GM19467 (cell line): ENCODE data around the gene GALNT18.
"Not testable (repeated sequence)": the region's sequence is repeated elsewhere in the genome, so short reads cannot be mapped to it uniquely, and the experiment has no call there.

Source experiments
- ATAC-seq: cut with Tn5 transposase; IDR thresholded peaks from one replicate; pipeline ENCODE4 v1.9.1; 2021; ENCODE audit warnings: mild to moderate bottlenecking, moderate library complexity; ENCODE audit not compliant: unreplicated experiment

The GALNT18 gene

GRCh38 chr11:11471201-11471600, 150.6 kb downstream of the GALNT18 start:
- no peak for ATAC-seq

- no peak for ATAC-seq
These were observed 152.9 kb downstream of the GALNT18 start for GRCh38 chr11:11468954-11469353.

GRCh38 chr11:11467312-11467711, 154.5 kb downstream of the GALNT18 start:
- no peak for ATAC-seq

- no peak for ATAC-seq
These were observed 157.2 kb downstream of the GALNT18 start for GRCh38 chr11:11464555-11464954.

- ATAC-seq, result no peak
These were observed 158.4 kb downstream of the GALNT18 start for GRCh38 chr11:11463405-11463804.

- ATAC-seq, result no peak
These were observed 160.3 kb downstream of the GALNT18 start for GRCh38 chr11:11461473-11461872.

GRCh38 chr11:11459578-11459977, 162.2 kb downstream of the GALNT18 start:
- ATAC-seq, result no peak

- ATAC-seq, result no peak
These were observed 163.3 kb downstream of the GALNT18 start for GRCh38 chr11:11458485-11458884.

- ATAC-seq, result no peak
These were observed 163.8 kb downstream of the GALNT18 start for GRCh38 chr11:11458001-11458400.

- ATAC-seq, result no peak
These were observed 164.9 kb downstream of the GALNT18 start for GRCh38 chr11:11456866-11457265.

- ATAC-seq, result no peak
These were observed 167.1 kb downstream of the GALNT18 start for GRCh38 chr11:11454671-11455223.

- ATAC-seq, result peak; percentile 95
These were observed 170.3 kb downstream of the GALNT18 start for GRCh38 chr11:11451501-11452005.

- no peak for ATAC-seq
These were observed 171.0 kb downstream of the GALNT18 start for GRCh38 chr11:11450744-11451362.

GRCh38 chr11:11449327-11449726, 172.5 kb downstream of the GALNT18 start:
- no peak for ATAC-seq

- ATAC-seq, result no peak
These were observed 173.2 kb downstream of the GALNT18 start for GRCh38 chr11:11448626-11449025.

GRCh38 chr11:11447601-11448000, 174.2 kb downstream of the GALNT18 start:
- ATAC-seq, result not testable (repeated sequence)

GRCh38 chr11:11446967-11447366, 174.8 kb downstream of the GALNT18 start:
- no peak for ATAC-seq

- no peak for ATAC-seq
These were observed 175.2 kb downstream of the GALNT18 start for GRCh38 chr11:11446564-11446963.

GRCh38 chr11:11445441-11446185, 176.2 kb downstream of the GALNT18 start:
- no peak for ATAC-seq

- no peak for ATAC-seq
These were observed 177.0 kb downstream of the GALNT18 start for GRCh38 chr11:11444804-11445131.

- no peak for ATAC-seq
These were observed 177.6 kb downstream of the GALNT18 start for GRCh38 chr11:11444027-11444803.
